MM.1S (cell line): Measurements from ENCODE around the gene SFXN4.
"Not testable (repeated sequence)": the region's sequence is repeated elsewhere in the genome, so short reads cannot be mapped to it uniquely, and the experiment has no call there.

ENCODE experiments used
- DNase-seq: peaks from one replicate; pipeline ENCODE4 v3.0.0-alpha.2; 2015
- H2AFZ ChIP-seq: fragments of 300-600 bp; sonication (generic); 2 replicates; pipeline ENCODE4 v1.6.0; 2016; ENCODE audit warnings: antibody characterized with exemption, low read length
- H3F3A ChIP-seq: fragments of 300-600 bp; sonication (generic); 2 replicates; pipeline ENCODE4 v1.6.1; 2016; ENCODE audit warnings: mild to moderate bottlenecking, antibody characterized with exemption, low read length, moderate library complexity, mixed read lengths; ENCODE audit not compliant: insufficient read depth
- H3K27ac ChIP-seq: fragments of 300-600 bp; sonication (generic); 2 replicates; pipeline ENCODE4 v1.5.1; 2016; ENCODE audit warnings: mild to moderate bottlenecking, low read length
- H3K27me3 ChIP-seq: fragments of 300-600 bp; sonication (generic); replicated peaks from 2 replicates; pipeline ENCODE4 v1.6.0; 2016; ENCODE audit warnings: low read length; ENCODE audit not compliant: insufficient read depth
- H3K36me3 ChIP-seq: fragments of 300-600 bp; sonication (generic); replicated peaks from 2 replicates; pipeline ENCODE4 v1.6.1; 2016; ENCODE audit warnings: mild to moderate bottlenecking, low read length, mixed read lengths; ENCODE audit not compliant: insufficient read depth
- H3K4me1 ChIP-seq: fragments of 300-600 bp; sonication (generic); 2 replicates; pipeline ENCODE4 v1.6.1; 2016; ENCODE audit warnings: low read length, mixed read lengths
- H3K4me2 ChIP-seq: fragments of 300-600 bp; sonication (generic); 2 replicates; pipeline ENCODE4 v1.6.0; 2016; ENCODE audit warnings: low read depth, low read length
- H3K4me3 ChIP-seq: fragments of 300-600 bp; sonication (generic); 2 replicates; pipeline ENCODE4 v1.5.1; 2016; ENCODE audit warnings: low read length, mixed read lengths
- H3K79me2 ChIP-seq: fragments of 300-600 bp; sonication (generic); 2 replicates; pipeline ENCODE4 v1.6.1; 2016; ENCODE audit warnings: mixed run types, low read length, mixed read lengths
- H3K9ac ChIP-seq: fragments of 300-600 bp; sonication (generic); 2 replicates; pipeline ENCODE4 v1.6.1; 2016; ENCODE audit warnings: low read length, mixed read lengths
- H3K9me2 ChIP-seq: fragments of 300-600 bp; sonication (generic); replicated peaks from 2 replicates; pipeline ENCODE4 v1.6.1; 2016; ENCODE audit warnings: mild to moderate bottlenecking, low read length, mixed read lengths; ENCODE audit not compliant: insufficient read depth
- H3K9me3 ChIP-seq: fragments of 300-600 bp; sonication (generic); replicated peaks from 2 replicates; pipeline ENCODE4 v1.6.1; 2016; ENCODE audit warnings: mild to moderate bottlenecking, low read length, mixed read lengths; ENCODE audit not compliant: insufficient read depth
- H4K20me1 ChIP-seq: fragments of 300-600 bp; sonication (generic); 2 replicates; pipeline ENCODE4 v1.6.1; 2016; ENCODE audit warnings: mild to moderate bottlenecking, low read length, moderate library complexity, mixed read lengths; ENCODE audit not compliant: insufficient read depth
- CTCF ChIP-seq: fragments of 300-600 bp; sonication (generic); IDR thresholded peaks from 2 replicates; pipeline ENCODE4 v1.5.1; 2016; ENCODE audit warnings: antibody characterized with exemption, low read length, mixed read lengths
- EZH2 ChIP-seq: fragments of 300-600 bp; sonication (generic); optimal IDR thresholded peaks from 2 replicates; pipeline ENCODE3; 2017; ENCODE audit warnings: low read depth, mild to moderate bottlenecking, antibody characterized with exemption, low read length, mixed read lengths
- EZH2phosphoT487 ChIP-seq: fragments of 300-600 bp; sonication (generic); IDR thresholded peaks from 2 replicates; pipeline ENCODE4 v1.6.1; 2018; ENCODE audit warnings: antibody characterized with exemption, low read length

The SFXN4 gene

GRCh38 chr10:119115926-119116325 is 49.6 kb downstream of the SFXN4 start:
- H3K9me3 ChIP-seq = no peaks in the 10 kb centered on the region
- no peak overlapping the region for H3K9ac ChIP-seq
- no peaks in the 10 kb centered on the region for H3K9me2 ChIP-seq
- H3K36me3 ChIP-seq = no peaks in the 10 kb centered on the region; the same call in 1 of the 2 replicates
- no peak for TF ChIP-seq CTCF
- no peak for TF ChIP-seq EZH2
- peaks cover 5% of the 10 kb centered on the region; the same call in 1 of the 2 replicates for H3K4me1 ChIP-seq
- no peaks in the 10 kb centered on the region for H3K27me3 ChIP-seq
- no peak overlapping the region for H3K27ac ChIP-seq
- H2AFZ ChIP-seq = no peak overlapping the region
- no peak overlapping the region for H3K4me3 ChIP-seq
- H4K20me1 ChIP-seq = no peaks in the 10 kb centered on the region
- DNase-seq = no peak
- no peak overlapping the region for H3K4me2 ChIP-seq
- H3K79me2 ChIP-seq = no peaks in the 10 kb centered on the region
- H3F3A ChIP-seq = peaks cover 18% of the 10 kb centered on the region

DNA sequence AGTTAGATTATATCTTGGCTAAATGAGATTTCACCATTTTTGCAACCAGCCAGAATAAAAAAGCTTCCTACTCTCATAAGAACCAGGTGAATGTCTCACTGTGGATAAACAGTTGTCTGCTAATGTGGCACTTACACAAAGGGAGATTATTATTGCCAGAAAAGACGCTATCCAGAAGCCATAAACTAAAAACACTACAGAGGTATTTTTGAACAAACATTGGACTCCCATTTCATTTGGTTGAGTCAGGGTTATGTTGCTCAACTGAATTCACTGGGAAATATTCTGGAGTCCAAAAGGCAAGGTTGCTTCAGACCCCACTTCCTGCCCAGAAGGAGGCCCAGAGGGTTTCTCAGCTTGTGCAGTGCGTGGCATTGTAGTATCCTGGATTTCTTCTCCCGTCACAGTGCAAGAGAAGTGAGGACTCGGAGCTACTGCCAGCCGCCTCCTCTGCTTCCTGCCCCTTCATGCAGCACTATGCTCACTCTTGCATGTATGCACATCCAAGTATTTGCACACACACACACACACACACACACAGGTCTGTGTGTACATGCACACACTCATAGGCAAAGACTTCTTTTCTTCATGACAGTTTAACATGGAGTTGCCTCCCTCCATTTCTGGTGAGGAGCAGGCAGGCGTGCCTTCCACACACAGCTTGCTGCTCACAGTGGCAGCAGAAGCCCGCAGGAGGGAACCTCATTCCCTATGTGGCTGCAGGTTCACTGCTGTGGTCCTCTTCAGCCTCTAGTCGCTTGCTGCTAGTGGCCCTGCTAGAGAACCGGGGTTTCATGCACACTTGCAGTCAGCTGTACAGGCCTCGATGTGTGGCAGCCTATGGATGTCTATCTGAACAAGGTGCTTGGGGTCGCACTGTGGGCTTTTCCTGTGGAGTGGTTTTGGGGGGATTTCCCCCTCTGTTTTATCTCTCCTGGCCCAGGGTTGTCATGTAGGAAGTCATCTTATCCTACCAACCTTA is 51.5 kb downstream of the SFXN4 start:
- Histone ChIP-seq H3K4me1 (no peaks in the 10 kb centered on the region), H3F3A (no peaks in the 10 kb centered on the region), H3K4me3 (no peak overlapping the region), H4K20me1 (no peaks in the 10 kb centered on the region), H3K9ac (no peak overlapping the region), H3K9me2 (no peaks in the 10 kb centered on the region), H2AFZ (no peak overlapping the region), H3K27me3 (no peaks in the 10 kb centered on the region), H3K27ac (no peak overlapping the region), H3K79me2 (no peaks in the 10 kb centered on the region), H3K4me2 (no peak overlapping the region), H3K9me3 (no peaks in the 10 kb centered on the region), H3K36me3 (no peaks in the 10 kb centered on the region; the same call in 1 of the 2 replicates)
- TF ChIP-seq EZH2 (no peak), EZH2phosphoT487 (no peak), CTCF (no peak)
- DNase-seq = no peak

GRCh38 chr10:119112056-119112455 is 53.5 kb downstream of the SFXN4 start:
- no peak for DNase-seq
- Histone ChIP-seq H3K27me3 (no peaks in the 10 kb centered on the region), H3K9ac (no peak overlapping the region), H3K36me3 (no peaks in the 10 kb centered on the region; the same call in 1 of the 2 replicates), H3K27ac (no peak overlapping the region), H3K9me3 (no peaks in the 10 kb centered on the region), H3K4me1 (no peaks in the 10 kb centered on the region), H3K9me2 (no peaks in the 10 kb centered on the region), H3F3A (no peaks in the 10 kb centered on the region), H2AFZ (no peak overlapping the region), H3K4me3 (no peak overlapping the region), H3K79me2 (no peaks in the 10 kb centered on the region), H4K20me1 (no peaks in the 10 kb centered on the region), H3K4me2 (no peak overlapping the region)
- no peak for TF ChIP-seq EZH2
- no peak for TF ChIP-seq EZH2phosphoT487
- TF ChIP-seq CTCF = no peak

DNA sequence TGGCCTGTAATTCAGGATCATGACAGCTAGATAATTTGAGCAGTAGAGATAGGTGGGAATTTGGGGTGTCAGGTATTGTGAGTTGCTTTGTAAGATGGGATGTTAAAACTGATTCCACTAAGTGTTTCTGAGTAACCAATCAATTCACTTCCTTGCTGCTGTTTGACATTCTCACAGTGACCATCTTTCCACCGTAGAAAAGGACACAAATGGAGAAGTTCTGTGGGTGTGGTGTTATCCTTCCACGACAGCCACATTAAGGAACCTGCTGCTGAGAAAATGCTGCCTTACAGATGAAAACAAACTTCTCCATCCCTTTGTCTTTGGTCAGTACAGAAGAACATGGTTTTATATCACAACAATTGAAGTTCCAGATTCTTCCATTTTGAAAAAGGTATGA is 57.7 kb downstream of the SFXN4 start:
- not testable (repeated sequence) for DNase-seq, H3K4me3 ChIP-seq, H3K9ac ChIP-seq, H3K4me2 ChIP-seq, H3K27me3 ChIP-seq, H3K9me2 ChIP-seq, H3K36me3 ChIP-seq, H3K4me1 ChIP-seq, H3F3A ChIP-seq, H3K27ac ChIP-seq, H3K9me3 ChIP-seq, H2AFZ ChIP-seq, H4K20me1 ChIP-seq
- peaks cover 22% of the 10 kb centered on the region for H3K79me2 ChIP-seq

DNA sequence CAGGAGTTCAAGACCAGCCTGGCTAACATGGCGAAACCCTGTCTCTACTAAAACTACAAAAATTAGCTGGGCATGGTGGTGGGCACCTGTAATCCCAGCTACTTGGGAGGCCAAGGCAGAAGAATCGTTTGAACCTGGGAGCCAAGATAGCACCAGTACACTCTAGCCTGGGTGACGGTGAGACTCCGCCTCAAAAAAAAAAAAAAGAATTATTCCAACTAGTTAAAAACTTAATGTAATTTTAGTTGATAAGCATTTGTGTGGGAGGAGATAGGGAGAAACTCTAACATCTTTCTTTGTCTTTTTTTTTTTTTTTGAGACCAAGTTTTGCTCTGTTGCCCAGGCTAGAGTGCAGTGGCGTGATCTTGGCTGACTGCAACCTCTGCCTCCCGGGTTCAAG is 58.4 kb downstream of the SFXN4 start:
- H3K4me3 ChIP-seq, H3K4me1 ChIP-seq, H3K9me2 ChIP-seq, H3K27ac ChIP-seq, H3K9ac ChIP-seq, H3K4me2 ChIP-seq, H3F3A ChIP-seq, H3K36me3 ChIP-seq, H4K20me1 ChIP-seq, DNase-seq, H2AFZ ChIP-seq, H3K27me3 ChIP-seq, H3K9me3 ChIP-seq: not testable (repeated sequence)
- H3K79me2 ChIP-seq = peaks cover 22% of the 10 kb centered on the region
